ENCODE results near the gene EXOC1.

Gene EXOC1

GRCh38 chr4:55912249-55912648 lies 58.8 kb downstream of the EXOC1 start:
- TF ChIP-seq EZH2phosphoT487 (IDR thresholded peaks at IDR 0.05; ENCODE audit: borderline replicate concordance) = no peak
- TF ChIP-seq CTCF (conservative IDR thresholded peaks at IDR 0.05; ENCODE audit: low read length) = no peak
- Histone ChIP-seq H3K4me1 (ENCODE audit: insufficient read depth, low read length, poor library complexity, severe bottlenecking) (peaks cover 4% of the 10 kb centered on the region), H3K9me3 (ENCODE audit: insufficient read depth, low read depth, low read length) (no peaks in the 10 kb centered on the region), H3K9me2 (replicated peaks; ENCODE audit: low read depth, low read length) (no peaks in the 10 kb centered on the region), H3K27me3 (ENCODE audit: insufficient read depth, low read length, poor library complexity, severe bottlenecking) (no peaks in the 10 kb centered on the region), H2AFZ (ENCODE audit: low read length) (no peak overlapping the region), H3K36me3 (ENCODE audit: insufficient read depth, low read length) (no peaks in the 10 kb centered on the region), H3F3A (ENCODE audit: low read depth) (no peaks in the 10 kb centered on the region), H4K20me1 (ENCODE audit: insufficient read depth, low read length, poor library complexity, severe bottlenecking) (no peaks in the 10 kb centered on the region), H3K9ac (ENCODE audit: low read depth, low read length, poor library complexity, severe bottlenecking) (no peak overlapping the region), H3K4me2 (ENCODE audit: low read depth, low read length, poor library complexity, severe bottlenecking) (no peak overlapping the region), H3K79me2 (ENCODE audit: insufficient read depth, low read length) (no peaks in the 10 kb centered on the region), H3K4me3 (ENCODE audit: low read length, poor library complexity, severe bottlenecking) (no peak overlapping the region)

- Histone ChIP-seq H2AFZ (ENCODE audit: low read length) (no peak overlapping the region), H3F3A (ENCODE audit: low read depth) (no peaks in the 10 kb centered on the region), H3K4me1 (ENCODE audit: insufficient read depth, low read length, poor library complexity, severe bottlenecking) (no peaks in the 10 kb centered on the region), H3K27me3 (ENCODE audit: insufficient read depth, low read length, poor library complexity, severe bottlenecking) (no peaks in the 10 kb centered on the region), H3K4me2 (ENCODE audit: low read depth, low read length, poor library complexity, severe bottlenecking) (no peak overlapping the region), H3K79me2 (ENCODE audit: insufficient read depth, low read length) (no peaks in the 10 kb centered on the region), H3K36me3 (ENCODE audit: insufficient read depth, low read length) (no peaks in the 10 kb centered on the region), H3K4me3 (ENCODE audit: low read length, poor library complexity, severe bottlenecking) (no peak overlapping the region), H4K20me1 (ENCODE audit: insufficient read depth, low read length, poor library complexity, severe bottlenecking) (no peaks in the 10 kb centered on the region), H3K9me2 (replicated peaks; ENCODE audit: low read depth, low read length) (no peaks in the 10 kb centered on the region), H3K9ac (ENCODE audit: low read depth, low read length, poor library complexity, severe bottlenecking) (no peak overlapping the region), H3K9me3 (ENCODE audit: insufficient read depth, low read depth, low read length) (no peaks in the 10 kb centered on the region)
- TF ChIP-seq CTCF (conservative IDR thresholded peaks at IDR 0.05; ENCODE audit: low read length) (no peak), EZH2phosphoT487 (IDR thresholded peaks at IDR 0.05; ENCODE audit: borderline replicate concordance) (no peak)
These were observed 67.1 kb downstream of the EXOC1 start for GRCh38 chr4:55920571-55920970.

- TF ChIP-seq EZH2phosphoT487 (IDR thresholded peaks at IDR 0.05; ENCODE audit: borderline replicate concordance) (no peak), CTCF (conservative IDR thresholded peaks at IDR 0.05; ENCODE audit: low read length) (no peak)
- no peak overlapping the region for H2AFZ ChIP-seq (ENCODE audit: low read length)
- no peaks in the 10 kb centered on the region for H3K9me3 ChIP-seq (ENCODE audit: insufficient read depth, low read depth, low read length)
- no peaks in the 10 kb centered on the region for H3K79me2 ChIP-seq (ENCODE audit: insufficient read depth, low read length)
- H3K9me2 ChIP-seq (replicated peaks; ENCODE audit: low read depth, low read length) = no peaks in the 10 kb centered on the region
- no peaks in the 10 kb centered on the region for H4K20me1 ChIP-seq (ENCODE audit: insufficient read depth, low read length, poor library complexity, severe bottlenecking)
- H3K4me2 ChIP-seq (ENCODE audit: low read depth, low read length, poor library complexity, severe bottlenecking) = no peak overlapping the region
- H3K4me3 ChIP-seq (ENCODE audit: low read length, poor library complexity, severe bottlenecking) = no peak overlapping the region
- H3K36me3 ChIP-seq (ENCODE audit: insufficient read depth, low read length) = no peaks in the 10 kb centered on the region
- H3K4me1 ChIP-seq (ENCODE audit: insufficient read depth, low read length, poor library complexity, severe bottlenecking) = no peaks in the 10 kb centered on the region
- no peak overlapping the region for H3K9ac ChIP-seq (ENCODE audit: low read depth, low read length, poor library complexity, severe bottlenecking)
- no peaks in the 10 kb centered on the region for H3K27me3 ChIP-seq (ENCODE audit: insufficient read depth, low read length, poor library complexity, severe bottlenecking)
- no peaks in the 10 kb centered on the region for H3F3A ChIP-seq (ENCODE audit: low read depth)
These were observed 67.6 kb downstream of the EXOC1 start for GRCh38 chr4:55921093-55921492.
